Amniotic epithelial cell (primary cell): ENCODE results near the gene HDAC9.

Experiments
- DNase-seq: peaks from one replicate; pipeline ENCODE4 v3.0.0-alpha.2; 2010; ENCODE audit warnings: low read depth

HDAC9 gene

DNA sequence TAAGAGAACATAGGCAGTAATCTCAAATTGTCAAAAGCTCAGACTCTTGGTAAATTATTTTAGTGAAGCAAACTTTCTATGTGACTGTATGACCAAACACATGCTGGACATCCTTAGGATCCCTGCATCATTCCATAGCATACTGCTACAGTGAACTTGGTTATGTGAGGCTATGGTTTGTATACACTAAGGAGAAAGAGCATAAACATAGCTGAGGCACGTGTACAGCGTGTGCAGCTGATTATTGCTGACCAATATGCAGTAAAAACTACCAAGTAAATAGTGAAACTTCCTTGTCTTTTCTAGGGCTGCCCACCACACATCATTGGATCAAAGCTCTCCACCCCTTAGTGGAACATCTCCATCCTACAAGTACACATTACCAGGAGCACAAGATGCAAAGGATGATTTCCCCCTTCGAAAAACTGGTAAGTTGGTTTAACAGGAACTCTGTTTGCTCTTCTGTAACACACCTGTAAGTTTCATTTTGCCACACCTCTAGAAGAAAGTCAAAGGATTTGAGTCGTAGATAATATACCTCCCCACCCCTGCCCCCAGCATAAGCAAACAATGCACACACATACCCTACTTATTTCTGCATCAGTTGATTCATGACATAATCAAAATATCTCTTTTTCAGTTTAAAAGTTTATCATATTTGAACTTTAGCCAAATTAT is 98.2 kb downstream of the HDAC9 start:
- no peak for DNase-seq

DNA sequence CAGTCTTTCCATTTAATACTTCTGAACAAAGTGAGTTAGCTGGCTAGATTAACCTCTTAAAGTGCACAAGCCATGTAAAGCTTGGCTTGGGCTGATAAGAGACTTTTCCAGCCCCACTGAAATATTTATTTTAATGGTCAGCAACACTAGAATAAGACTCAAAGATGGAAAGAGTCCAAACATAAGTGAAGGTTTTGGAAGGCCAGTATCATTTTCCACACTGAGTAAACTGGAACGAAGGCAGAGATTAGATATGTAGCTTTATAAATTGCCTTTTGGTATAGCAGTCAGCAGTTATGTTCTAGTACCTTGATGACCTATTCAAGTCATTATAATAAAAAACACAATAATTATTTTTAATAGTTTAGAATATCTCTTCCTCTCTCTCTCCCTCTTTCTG is 102.2 kb downstream of the HDAC9 start:
- peak; percentile 7 for DNase-seq

DNA sequence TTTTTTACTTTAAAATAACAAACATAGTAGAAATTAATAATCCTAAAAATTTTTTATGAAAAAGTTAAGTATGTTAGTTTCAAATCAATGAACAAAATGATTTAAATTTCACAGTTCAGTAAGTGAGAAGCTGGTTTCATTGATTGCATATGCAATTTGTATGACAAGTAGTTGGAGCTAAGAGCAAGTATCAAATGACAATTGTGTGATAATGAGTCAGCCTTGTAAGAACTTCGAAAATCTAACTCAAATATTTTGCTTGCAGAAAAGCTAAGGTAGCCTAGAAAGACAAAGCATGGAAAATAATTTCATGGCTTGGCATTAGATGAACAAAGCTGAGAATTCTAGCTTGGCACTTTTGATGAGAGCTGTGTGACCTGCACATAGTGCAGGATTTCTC is 111.5 kb downstream of the HDAC9 start:
- no peak for DNase-seq

DNA sequence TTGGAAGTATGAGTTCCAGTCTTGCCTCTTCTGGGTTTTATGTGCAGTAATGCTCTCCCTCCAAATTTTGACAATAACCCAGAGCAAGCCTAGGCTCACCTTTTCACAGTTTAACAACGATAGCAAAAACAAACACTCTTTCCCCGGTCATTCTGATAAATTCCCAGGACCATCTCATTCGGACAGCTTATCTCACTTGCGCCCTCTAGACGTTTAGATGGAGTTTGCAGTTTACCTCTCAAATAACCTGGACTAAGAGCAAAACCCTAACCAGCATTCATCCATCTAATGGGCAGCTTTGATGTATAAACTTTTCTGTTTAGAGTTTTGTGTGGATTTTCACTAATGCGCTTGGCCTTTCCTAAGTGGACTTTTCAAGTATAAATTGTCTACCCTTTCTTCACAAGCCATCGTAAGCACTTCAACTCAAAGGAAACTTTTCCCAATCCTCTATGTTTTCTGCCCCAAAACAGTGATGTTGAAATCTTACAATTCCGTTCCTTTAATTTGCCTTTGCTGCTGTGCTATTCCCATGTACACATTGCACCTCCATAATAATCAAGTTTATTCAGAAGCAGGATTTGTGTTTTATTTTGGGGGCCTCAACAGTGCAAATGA is 114.9 kb downstream of the HDAC9 start:
- peak; percentile 39 for DNase-seq

DNA sequence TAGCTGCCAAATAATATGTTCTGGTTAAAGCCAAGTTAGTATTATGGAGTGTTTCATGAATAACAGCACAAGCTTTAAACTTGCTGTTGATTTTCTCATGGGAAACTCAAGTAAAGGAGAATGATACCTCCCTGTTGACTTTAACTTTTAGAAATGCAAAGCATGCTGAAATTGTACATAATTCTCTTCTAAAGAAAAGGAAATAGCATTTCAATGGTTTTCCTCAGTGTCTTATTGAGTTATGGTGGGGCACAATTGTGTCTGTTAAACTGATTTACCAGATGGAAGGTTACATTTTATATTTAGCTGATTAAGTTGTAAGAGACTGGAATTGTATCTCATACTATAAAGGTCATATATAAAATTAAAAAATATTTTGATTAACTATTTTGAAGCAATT is 119.3 kb downstream of the HDAC9 start:
- no peak for DNase-seq

DNA sequence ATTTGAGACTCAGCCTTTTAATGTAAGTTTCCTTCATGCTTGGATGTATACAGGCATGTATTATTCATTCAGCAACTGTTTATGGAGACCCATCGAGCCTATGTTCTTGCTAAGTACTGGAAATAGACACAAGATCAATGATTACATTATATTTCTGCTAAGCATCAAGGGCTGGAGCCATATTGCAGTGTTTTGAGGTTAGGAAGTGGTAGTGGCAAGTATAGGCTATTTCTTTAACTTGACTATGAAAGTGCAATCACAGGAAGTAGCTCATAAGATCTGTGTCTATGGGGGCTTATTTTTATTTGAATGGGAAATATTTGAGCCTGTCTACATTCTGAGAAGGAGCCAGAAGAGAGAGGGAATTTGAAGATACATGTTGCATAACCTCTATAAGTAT is 123.8 kb downstream of the HDAC9 start:
- DNase-seq, result no peak

DNA sequence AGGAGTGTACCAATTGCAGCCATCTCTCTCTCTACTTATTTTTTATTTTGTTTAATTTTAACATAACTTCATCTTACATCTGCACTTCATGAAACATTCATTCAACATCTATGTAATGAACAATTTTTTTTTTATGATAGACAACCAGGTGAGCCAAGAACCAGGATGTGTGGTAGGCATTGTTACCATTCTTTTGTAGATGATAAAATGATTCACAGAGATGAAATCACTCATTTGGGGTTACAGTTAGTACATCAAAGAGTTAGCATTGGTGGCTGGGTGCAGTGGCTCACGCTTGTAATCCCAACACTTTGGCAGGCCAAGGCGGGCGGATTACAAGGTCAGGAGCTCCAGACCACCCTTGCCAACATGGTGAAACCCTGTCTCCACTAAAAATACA is 127.8 kb downstream of the HDAC9 start:
- DNase-seq, result no peak

DNA sequence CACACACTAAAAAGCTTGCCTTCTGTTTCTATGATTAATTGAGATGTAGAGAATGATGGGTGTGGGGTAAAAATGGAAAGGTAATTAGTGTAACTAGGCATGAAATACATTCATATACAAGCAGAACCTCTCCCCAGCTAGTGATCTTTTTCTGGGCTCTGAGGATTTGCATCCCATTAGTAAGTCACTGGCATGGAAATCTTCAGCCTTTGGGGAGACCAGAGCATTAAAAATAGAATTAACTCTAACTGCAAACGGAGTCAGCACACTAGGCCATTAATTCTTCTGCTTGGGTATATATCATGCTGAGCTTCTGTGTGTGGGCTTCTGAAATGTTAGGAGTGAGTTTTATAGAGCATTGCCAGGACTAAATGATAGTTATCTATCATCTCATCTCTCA is 128.9 kb downstream of the HDAC9 start:
- no peak for DNase-seq

DNA sequence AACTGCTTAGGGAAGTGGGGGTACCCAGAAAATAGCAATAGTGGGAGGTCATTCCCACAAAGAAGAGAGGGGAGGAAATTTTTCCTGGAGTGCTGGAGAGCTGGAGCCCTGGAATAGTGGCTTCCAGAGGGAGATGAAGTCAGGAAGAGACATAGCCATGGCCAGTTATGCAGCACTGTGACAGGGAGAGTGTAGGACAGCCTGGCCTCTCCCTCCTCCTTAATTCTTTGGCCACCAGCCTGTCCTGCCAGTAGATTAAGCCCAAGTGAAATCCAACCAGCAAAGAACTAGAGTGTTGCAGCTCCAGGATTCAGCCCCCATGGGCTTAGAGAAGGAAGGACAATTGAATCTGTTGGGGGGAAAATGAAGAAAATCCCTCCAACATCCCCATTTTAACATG is 130.5 kb downstream of the HDAC9 start:
- no peak for DNase-seq

DNA sequence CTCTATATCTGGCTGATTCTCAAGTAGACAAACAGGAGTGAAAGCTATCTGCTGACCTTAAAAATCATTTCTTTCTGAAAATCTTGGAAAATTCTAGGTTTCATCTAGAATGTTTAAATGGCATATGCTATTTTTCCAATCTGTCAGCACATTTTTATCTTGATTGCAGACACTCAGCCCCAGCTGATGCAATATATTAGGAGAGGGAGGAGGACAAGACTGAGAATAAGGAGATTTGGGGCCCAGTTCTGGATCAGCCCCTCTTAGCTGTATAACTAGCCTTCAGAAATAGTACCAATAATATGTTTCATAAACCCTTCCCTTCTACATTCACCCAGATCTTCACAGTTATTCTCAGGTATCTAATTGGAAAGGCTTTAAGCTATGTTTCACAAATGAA is 131.2 kb downstream of the HDAC9 start:
- DNase-seq, result peak; percentile 15

DNA sequence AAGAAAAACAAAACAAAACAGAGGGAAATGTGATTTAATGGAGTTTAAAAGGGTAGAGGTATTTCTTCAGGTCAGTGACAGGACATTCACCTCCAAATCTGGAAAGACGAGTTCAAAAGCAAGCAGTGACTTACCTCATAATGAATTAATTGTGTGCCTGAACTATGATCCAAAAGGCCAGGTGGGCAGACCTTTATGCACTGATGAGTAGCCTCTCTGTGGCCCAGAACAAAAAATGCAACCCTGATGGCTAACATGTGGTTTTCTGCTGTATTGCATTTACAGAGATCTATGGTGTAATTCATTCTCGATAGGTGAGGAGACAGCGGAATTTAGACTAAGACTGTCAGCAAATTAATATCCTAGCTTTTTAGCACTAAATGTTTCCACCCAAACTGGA is 142.0 kb downstream of the HDAC9 start:
- DNase-seq, result no peak

DNA sequence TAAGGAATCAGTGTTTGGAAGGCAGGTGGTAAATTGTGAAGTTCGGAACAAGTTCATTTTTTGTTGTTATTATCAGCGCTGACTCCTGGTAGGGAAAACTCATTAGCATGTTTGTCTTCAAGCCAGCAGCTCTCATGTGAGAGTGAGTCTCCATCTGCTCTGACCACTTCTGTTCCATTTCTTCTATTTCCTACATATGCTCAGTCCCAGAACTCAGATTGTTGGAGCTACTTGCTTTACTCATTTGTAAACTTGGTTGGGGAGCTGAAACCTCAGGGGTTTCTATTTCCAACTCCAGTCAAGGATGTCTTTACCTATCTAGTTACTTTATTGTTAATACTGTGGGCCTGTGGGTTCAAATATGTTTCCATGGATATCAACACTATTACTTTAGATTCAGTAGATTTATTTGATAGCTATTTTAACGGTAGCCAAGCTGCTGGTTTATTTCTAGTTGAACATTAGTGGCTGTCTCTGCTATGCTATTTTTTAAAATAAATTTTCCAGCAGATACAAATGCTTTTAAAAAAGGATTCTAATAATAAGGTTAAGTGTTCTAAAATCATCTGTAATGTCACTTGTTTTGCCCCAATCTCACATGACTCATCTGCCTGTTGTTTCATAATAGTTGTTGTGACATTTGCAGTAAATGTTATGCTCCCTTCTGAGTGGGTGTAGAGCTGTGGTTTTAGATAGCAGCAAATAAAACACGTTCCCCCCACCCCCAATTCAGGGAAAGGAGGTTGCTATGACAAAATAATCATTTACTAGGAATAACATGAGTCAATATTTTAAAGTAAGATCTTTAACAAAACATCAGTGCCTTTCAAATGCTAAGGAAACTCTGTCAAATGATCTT is 143.3 kb downstream of the HDAC9 start:
- peak; percentile 86 for DNase-seq

DNA sequence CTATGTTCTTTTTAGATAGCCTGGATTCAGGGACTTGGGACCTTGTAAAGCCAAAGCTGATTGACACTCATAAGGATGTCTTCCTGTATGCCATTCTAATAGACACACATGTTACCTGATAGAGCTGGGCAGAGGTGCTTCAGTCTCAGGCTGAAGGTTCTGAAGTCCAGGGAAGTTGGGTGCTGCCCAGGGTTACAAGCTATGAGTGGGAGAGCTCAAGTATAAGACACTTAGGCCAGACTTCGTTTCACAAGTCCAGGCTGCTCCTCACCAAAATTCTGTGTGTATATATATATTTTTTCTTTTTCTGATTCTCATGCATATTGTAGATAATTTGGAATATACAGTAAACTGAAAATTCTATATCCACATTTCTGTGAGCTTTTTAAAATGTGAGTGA is 144.2 kb downstream of the HDAC9 start:
- no peak for DNase-seq

DNA sequence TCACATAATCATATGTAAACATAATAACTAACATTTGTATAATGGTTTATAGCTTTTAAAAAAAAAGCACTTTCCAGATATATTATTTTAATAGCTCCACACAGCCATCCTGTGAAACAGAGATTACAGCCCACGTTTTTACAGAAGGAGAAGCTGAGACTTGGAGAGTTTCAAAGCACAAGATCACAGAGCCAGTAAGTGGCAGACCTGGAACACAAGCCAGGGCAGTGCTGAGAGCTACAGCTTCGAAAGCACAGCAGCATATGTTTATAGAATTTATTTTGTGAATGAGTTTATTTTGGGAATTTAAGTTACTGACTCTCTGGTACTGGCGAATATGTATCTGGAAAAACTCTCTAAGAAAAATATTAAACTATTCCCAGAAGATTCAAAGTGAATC is 149.4 kb downstream of the HDAC9 start:
- DNase-seq, result no peak

DNA sequence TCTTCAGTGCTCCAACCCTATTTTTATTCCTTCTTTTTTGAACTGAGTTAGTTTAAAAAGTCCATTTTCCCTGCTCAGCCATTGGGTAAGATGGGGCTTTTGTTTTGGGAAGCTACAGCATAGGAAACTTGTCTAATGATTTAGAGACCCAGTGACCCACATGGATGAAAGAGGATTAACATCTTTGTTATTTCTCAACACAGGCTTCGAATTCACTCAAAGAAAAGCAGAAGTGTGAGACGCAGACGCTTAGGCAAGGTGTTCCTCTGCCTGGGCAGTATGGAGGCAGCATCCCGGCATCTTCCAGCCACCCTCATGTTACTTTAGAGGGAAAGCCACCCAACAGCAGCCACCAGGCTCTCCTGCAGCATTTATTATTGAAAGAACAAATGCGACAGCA is 152.0 kb downstream of the HDAC9 start:
- no peak for DNase-seq

DNA sequence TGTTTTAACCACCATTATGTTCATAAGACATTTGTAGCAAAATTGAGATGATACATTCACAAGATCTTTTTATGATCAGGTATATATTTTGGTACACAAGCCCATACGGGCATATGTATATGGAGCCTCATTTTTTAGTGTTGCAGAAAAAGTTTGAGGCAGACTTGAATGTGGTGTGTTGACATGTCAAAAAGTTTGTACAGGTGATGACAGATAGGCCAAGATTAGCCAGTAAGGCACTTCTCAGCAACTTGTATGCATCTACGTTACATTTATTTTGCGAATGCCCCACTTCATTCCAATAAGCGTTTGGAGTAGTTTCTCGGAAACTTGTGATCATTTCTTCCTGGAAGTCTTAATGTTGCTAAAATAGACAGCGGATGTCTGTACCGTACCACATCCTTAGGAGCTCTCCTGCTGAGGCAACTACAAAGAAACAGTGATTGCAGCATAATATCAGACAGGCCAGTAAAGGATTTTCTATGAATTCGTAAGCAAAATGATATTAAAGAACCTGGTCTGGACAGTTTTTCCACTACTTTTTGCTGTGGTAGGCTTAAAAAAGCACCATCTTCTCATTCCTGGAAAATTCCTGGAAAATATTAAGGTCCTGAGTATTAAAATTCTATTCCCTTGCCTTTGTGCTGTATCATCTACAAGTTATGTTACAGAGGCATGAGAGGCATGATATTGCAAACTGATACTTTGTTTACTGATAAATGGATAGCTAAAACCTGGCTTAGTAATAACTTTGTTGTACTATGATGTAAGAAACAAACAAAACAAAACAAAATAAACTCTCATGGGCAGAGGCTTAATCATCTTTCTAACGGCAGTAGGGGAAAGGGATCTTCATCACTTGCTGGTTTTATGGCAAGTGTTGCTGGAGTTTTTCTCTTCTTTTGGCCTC is 153.6 kb downstream of the HDAC9 start:
- DNase-seq, result peak; percentile 33

DNA sequence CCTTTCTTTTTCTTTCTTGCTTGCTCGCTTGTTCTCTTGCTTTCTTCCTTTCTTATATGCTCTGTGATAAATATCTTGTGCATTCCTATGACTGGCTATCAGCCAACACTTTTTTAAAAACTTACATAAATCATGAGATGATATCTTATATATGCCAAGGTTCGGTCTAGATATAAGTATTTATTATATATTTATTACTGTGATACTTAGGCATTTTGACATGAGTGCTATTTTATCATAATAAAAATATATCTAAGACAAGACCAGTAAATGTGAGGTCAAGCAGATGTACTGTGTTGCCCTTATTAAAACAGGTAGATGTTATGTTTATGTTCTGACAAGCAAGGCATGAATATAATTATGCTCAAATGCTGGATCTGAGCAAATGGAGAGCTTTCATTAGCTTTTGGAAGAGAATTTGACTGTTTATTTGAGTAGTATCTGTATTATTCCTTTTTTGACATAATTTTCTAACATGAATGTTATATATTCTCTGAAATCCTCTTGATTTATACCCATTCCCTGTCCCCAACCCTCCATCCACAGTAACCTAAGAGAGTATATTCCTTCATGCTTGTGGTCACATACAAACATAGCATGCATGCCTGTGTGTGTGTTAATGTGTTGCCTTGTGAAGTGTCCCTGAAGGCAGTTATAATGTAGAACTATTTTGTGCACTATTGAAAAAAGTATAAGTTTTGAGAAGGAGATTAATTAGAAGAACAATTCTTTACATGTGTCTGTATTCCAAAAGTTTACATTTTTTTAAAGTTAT is 158.0 kb downstream of the HDAC9 start:
- DNase-seq, result peak; percentile 31

DNA sequence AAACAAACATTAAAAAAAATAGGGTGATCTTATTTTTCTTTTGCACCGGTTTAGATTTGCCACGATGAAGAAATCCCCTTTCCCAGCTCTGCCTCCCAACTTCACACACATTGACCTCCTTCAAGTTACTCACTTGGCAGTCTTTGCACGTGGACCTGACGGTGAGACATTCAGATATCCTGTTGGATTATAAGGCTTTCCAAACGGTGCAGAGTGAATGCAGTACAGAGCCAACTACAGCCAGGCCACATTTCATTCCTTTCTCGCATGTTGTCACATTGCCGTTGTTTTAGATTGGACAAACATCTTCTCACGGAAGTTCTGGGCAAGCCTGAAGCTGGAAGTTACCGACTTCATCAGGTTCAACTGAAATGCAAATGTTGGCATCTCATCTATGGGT is 159.2 kb downstream of the HDAC9 start:
- DNase-seq, result peak; percentile 22

DNA sequence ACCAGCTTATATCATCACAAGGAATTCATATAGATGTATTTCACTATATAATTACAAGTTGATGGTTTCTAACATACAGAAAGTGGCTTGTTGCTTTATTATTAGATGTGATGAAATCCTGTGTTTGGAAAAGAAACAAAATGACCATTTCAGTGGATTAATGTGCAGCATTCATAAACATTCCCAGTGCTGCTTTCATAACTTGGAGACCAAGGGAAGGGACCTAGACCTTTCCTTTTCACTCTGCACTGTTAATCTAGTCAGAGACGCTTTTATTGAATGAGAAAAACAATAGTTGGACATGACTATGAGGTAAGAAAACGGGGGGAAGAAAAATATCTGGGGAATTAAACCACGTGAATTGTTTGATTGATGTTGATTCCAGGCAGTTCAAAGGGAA is 160.0 kb downstream of the HDAC9 start:
- peak; percentile 36 for DNase-seq

DNA sequence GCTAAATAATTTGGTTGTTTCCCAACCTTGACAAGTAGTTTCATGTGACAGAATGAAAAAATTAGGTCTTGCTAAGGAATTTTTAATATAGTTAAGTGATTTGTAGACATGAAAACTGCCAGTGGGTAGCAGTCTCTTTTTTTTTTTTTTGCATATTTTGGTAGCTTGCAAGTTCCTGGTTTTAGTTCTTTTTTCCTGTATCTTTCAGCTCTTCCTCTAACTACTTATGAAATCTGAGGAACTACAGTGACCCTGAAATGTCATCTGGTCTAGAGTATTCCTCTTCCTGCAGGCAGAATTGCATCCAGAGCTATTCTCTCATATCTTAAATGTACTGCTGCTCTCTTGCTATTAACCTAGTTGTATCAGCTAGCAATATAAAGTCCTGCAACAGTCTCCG is 160.4 kb downstream of the HDAC9 start:
- peak; percentile 37 for DNase-seq

DNA sequence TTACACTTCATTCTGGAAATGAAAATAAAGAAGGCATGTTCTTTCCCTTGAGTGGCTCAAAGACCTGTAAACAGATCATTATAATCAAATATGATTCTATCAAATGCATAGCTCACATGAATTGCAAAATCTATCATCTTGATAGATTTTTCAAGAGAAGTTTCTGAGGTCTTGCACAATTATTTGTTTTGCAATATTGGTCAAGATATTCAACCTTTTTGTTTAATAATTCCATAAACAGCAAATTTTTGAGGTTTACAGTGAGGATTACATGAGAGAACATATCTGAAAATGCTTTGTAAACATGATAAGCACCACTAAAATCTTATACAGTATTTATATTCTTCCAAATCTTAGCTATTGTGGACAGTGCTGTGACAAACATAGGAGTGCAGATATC is 160.8 kb downstream of the HDAC9 start:
- peak; percentile 74 for DNase-seq
